Progenitor cell of endocrine pancreas (in vitro differentiated cells): ENCODE measurements around the gene CNTNAP2. TPM values are rescaled to one million over a fixed set of nuclear protein-coding genes. Genes with fewer than 3 reads are reported as not detected.
"Not testable (repeated sequence)": the region's sequence is repeated elsewhere in the genome, so short reads cannot be mapped to it uniquely, and the experiment has no call there.

Experiments
- DNase-seq: peaks from one replicate; pipeline ENCODE4 v3.0.0; 2021; ENCODE audit warnings: low spot score; ENCODE audit not compliant: unreplicated experiment
- H3K27ac Mint-ChIP-seq: 2 replicates; pipeline ENCODE4 v1.8.0; 2021; ENCODE audit warnings: mild to moderate bottlenecking, moderate library complexity, mixed read lengths
- H3K27me3 Mint-ChIP-seq: 2 replicates; pipeline ENCODE4 v1.8.0; 2021; ENCODE audit warnings: mixed read lengths
- H3K36me3 Mint-ChIP-seq: 2 replicates; pipeline ENCODE4 v1.8.0; 2022; ENCODE audit warnings: mixed read lengths; ENCODE audit not compliant: insufficient read depth
- H3K4me1 Mint-ChIP-seq: 2 replicates; pipeline ENCODE4 v1.8.0; 2021; ENCODE audit warnings: low read depth, mixed read lengths
- H3K4me3 Mint-ChIP-seq: 2 replicates; pipeline ENCODE4 v1.8.0; 2021; ENCODE audit warnings: low read depth, mild to moderate bottlenecking, moderate library complexity, mixed read lengths
- H3K9me3 Mint-ChIP-seq: 2 replicates; pipeline ENCODE4 v1.8.0; 2021; ENCODE audit warnings: low read depth, mixed read lengths
- total RNA-seq: library from RNA; stranded (reverse); gene quantifications from 2 replicates; pipeline ENCODE4 v1.2.1, GENCODE V29; 2021
- TF ChIP-seq, protein P1 (sequence below): fragments of 200-600 bp; sonication (generic); IDR thresholded peaks from one replicate; pipeline ENCODE4 v1.5.0; 2021; ENCODE audit warnings: antibody characterized with exemption, mild to moderate bottlenecking; ENCODE audit not compliant: unreplicated experiment

CNTNAP2 gene
- total RNA-seq, 1 donor from 2014 or later, result 6.5 TPM

DNA sequence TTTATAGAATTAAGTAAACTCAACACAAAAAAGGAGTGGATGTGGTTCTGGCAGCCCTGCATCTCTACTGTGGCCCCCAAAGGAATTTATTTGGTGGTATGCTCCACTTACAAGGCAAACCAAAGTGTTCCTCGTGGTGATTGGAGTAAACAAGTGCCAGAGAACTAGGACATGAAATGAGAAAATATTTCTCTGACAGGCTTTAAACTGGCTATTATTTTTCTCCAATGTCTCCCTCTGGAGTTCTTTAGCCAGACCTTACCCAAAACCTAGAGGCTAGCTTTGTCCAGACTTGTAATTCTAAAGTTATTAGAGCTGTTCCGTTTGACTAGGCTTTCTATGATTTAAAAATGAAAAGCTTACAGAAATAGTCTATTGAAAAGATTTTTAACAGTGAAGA, 990.1 kb downstream of the CNTNAP2 start:
- Mint-ChIP-seq H3K27ac (no peak overlapping the region), H3K36me3 (no peaks in the 10 kb centered on the region), H3K9me3 (peaks cover 8% of the 10 kb centered on the region), H3K4me1 (no peaks in the 10 kb centered on the region), H3K27me3 (no peaks in the 10 kb centered on the region), H3K4me3 (no peak overlapping the region)
- no peak for DNase-seq
- TF ChIP-seq, protein P1, sequence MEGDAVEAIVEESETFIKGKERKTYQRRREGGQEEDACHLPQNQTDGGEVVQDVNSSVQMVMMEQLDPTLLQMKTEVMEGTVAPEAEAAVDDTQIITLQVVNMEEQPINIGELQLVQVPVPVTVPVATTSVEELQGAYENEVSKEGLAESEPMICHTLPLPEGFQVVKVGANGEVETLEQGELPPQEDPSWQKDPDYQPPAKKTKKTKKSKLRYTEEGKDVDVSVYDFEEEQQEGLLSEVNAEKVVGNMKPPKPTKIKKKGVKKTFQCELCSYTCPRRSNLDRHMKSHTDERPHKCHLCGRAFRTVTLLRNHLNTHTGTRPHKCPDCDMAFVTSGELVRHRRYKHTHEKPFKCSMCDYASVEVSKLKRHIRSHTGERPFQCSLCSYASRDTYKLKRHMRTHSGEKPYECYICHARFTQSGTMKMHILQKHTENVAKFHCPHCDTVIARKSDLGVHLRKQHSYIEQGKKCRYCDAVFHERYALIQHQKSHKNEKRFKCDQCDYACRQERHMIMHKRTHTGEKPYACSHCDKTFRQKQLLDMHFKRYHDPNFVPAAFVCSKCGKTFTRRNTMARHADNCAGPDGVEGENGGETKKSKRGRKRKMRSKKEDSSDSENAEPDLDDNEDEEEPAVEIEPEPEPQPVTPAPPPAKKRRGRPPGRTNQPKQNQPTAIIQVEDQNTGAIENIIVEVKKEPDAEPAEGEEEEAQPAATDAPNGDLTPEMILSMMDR, result no peak

- H3K4me1 Mint-ChIP-seq, H3K27ac Mint-ChIP-seq, H3K27me3 Mint-ChIP-seq, DNase-seq, H3K4me3 Mint-ChIP-seq, H3K36me3 Mint-ChIP-seq: not testable (repeated sequence)
- peaks cover 48% of the 10 kb centered on the region for H3K9me3 Mint-ChIP-seq
These were observed 997.9 kb downstream of the CNTNAP2 start for GRCh38 chr7:147114525-147114924.

DNA sequence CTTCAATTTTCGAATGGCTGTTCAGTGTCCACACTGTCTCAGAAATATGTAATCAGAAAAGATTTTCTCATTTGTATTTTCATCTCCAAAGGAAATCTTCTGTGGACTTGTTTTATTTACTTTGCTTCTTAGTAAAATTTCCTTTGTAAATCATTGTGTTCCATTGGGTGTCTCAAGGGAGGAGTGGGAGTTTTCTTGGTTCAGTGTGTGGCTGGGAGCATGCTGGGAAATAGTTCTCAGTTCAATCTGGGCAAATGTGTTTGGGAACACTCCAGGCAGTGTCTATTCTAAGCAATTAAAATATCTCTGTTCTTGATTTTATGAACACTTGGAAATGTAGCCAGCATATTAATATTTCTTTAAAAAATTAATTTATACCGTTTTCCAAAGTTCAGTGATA, 1019.8 kb downstream of the CNTNAP2 start:
- Mint-ChIP-seq H3K4me3 (no peak overlapping the region), H3K9me3 (no peaks in the 10 kb centered on the region), H3K27me3 (no peaks in the 10 kb centered on the region), H3K36me3 (no peaks in the 10 kb centered on the region), H3K4me1 (no peaks in the 10 kb centered on the region), H3K27ac (no peak overlapping the region)
- TF ChIP-seq, protein P1, result no peak
- DNase-seq, result no peak

GRCh38 chr7:147145194-147145593, 1028.6 kb downstream of the CNTNAP2 start:
- Mint-ChIP-seq H3K4me3 (no peak overlapping the region), H3K4me1 (peaks cover 2% of the 10 kb centered on the region), H3K36me3 (no peaks in the 10 kb centered on the region), H3K27ac (peak overlapping the region; percentile 26), H3K27me3 (no peaks in the 10 kb centered on the region), H3K9me3 (no peaks in the 10 kb centered on the region)
- DNase-seq, result no peak
- TF ChIP-seq, protein P1, result no peak

GRCh38 chr7:147146169-147146568, 1029.6 kb downstream of the CNTNAP2 start:
- Mint-ChIP-seq H3K9me3 (no peaks in the 10 kb centered on the region), H3K4me1 (peaks cover 2% of the 10 kb centered on the region), H3K36me3 (no peaks in the 10 kb centered on the region), H3K27ac (no peak overlapping the region), H3K4me3 (no peak overlapping the region), H3K27me3 (no peaks in the 10 kb centered on the region)
- TF ChIP-seq, protein P1, result no peak
- no peak for DNase-seq

- H3K27ac Mint-ChIP-seq, result no peak overlapping the region
- DNase-seq, result no peak
- TF ChIP-seq, protein P1, result no peak
- no peaks in the 10 kb centered on the region for H3K9me3 Mint-ChIP-seq
- no peaks in the 10 kb centered on the region for H3K36me3 Mint-ChIP-seq
- H3K4me3 Mint-ChIP-seq, result no peak overlapping the region
- no peaks in the 10 kb centered on the region for H3K27me3 Mint-ChIP-seq
- peaks cover 7% of the 10 kb centered on the region for H3K4me1 Mint-ChIP-seq
These were observed 1035.1 kb downstream of the CNTNAP2 start for GRCh38 chr7:147151661-147152060.
